Measurements from ENCODE around the gene PCF11. TPM values are rescaled to one million over a fixed set of nuclear protein-coding genes. Genes with fewer than 3 reads are reported as not detected.

The PCF11 gene
- total RNA-seq, 1 donor: 46.2 TPM

GRCh38 chr11:83152264-83152663, 4.7 kb upstream of the PCF11 start:
- no peak overlapping the region for H3K4me3 ChIP-seq (ENCODE audit: low read depth, low read length)
- no peak for DNase-seq (ENCODE audit: low read depth)
- TF ChIP-seq CTCF (IDR thresholded peaks at IDR 0.05; ENCODE audit: insufficient read depth, low read depth, low read length): no peak

- H3K4me3 ChIP-seq (ENCODE audit: low read depth, low read length): no peak overlapping the region
- DNase-seq (ENCODE audit: low read depth): no peak
- no peak for TF ChIP-seq CTCF (IDR thresholded peaks at IDR 0.05; ENCODE audit: insufficient read depth, low read depth, low read length)
Measured at GRCh38 chr11:83153764-83154163, 3.2 kb upstream of the PCF11 start.

GRCh38 chr11:83156144-83156995, 561 bp upstream of the PCF11 start:
- peak; percentile 100 for DNase-seq (ENCODE audit: low read depth)
- no peak for TF ChIP-seq CTCF (IDR thresholded peaks at IDR 0.05; ENCODE audit: insufficient read depth, low read depth, low read length)

GRCh38 chr11:83157594-83158356, 844 bp downstream of the PCF11 start:
- peak; percentile 60 for DNase-seq (ENCODE audit: low read depth)
- H3K4me3 ChIP-seq (ENCODE audit: low read depth, low read length): peak overlapping the region; percentile 93
- no peak for TF ChIP-seq CTCF (IDR thresholded peaks at IDR 0.05; ENCODE audit: insufficient read depth, low read depth, low read length)

More at GRCh38 chr11:83156144-83156995, 561 bp upstream of the PCF11 start:
- H3K4me3 ChIP-seq (ENCODE audit: low read depth, low read length): peak overlapping the region; percentile 74

- DNase-seq (ENCODE audit: low read depth): peak; percentile 43
- no peak for TF ChIP-seq CTCF (IDR thresholded peaks at IDR 0.05; ENCODE audit: insufficient read depth, low read depth, low read length)
- peak overlapping the region; percentile 93 for H3K4me3 ChIP-seq (ENCODE audit: low read depth, low read length)
Measured at GRCh38 chr11:83158357-83158786, 1.4 kb downstream of the PCF11 start.

GRCh38 chr11:83158965-83159901, 2.3 kb downstream of the PCF11 start:
- TF ChIP-seq CTCF (IDR thresholded peaks at IDR 0.05; ENCODE audit: insufficient read depth, low read depth, low read length): no peak
- DNase-seq (ENCODE audit: low read depth): no peak
- peak overlapping the region; percentile 93 for H3K4me3 ChIP-seq (ENCODE audit: low read depth, low read length)
